Transverse colon (tissue), 4 donors: ENCODE results near the gene GPX4. TPM values are rescaled to one million over a fixed set of nuclear protein-coding genes. Genes with fewer than 3 reads are reported as not detected.
A peak's percentile ranks its signal among the peaks of the same experiment; 100 is the strongest.

Source experiments
- DNase-seq: peaks from one replicate; pipeline ENCODE4 v3.0.0-alpha.2; 2019
- H3K27ac ChIP-seq, 4 donors: fragments of 200-600 bp; sonication (generic); 2 replicates each; pipeline ENCODE4 v1.5.1; 2016 to 2018; ENCODE audit warnings: inconsistent platforms in 4 of 4
- H3K27me3 ChIP-seq: fragments of 200-600 bp; sonication (generic); 2 replicates; pipeline ENCODE4 v1.5.1; 2017; ENCODE audit warnings: inconsistent platforms
- H3K36me3 ChIP-seq, 4 donors: fragments of 200-600 bp; sonication (generic); 2 replicates each; pipeline ENCODE4 v1.5.1; 2017 to 2019; ENCODE audit warnings: inconsistent platforms in 4 of 4
- H3K4me1 ChIP-seq, 4 donors: fragments of 200-600 bp; sonication (generic); 2 replicates each; pipeline ENCODE4 v1.5.1; 2017 to 2020; ENCODE audit warnings: inconsistent platforms in 4 of 4
- H3K4me3 ChIP-seq, 4 donors: fragments of 200-600 bp; sonication (generic); 1 replicate in 1 of 4; 2 replicates in 3 of 4; pipeline versions ENCODE4 v1.5.1 to v1.6.1; 2017 to 2019; ENCODE audit warnings: inconsistent platforms in 4 of 4
- H3K9me3 ChIP-seq, 2 donors: fragments of 200-600 bp; sonication (generic); 2 replicates each; pipeline ENCODE4 v1.5.1; 2017 to 2019; ENCODE audit warnings: inconsistent platforms in 2 of 2
- EP300 ChIP-seq: sonication (generic); formaldehyde crosslinking; IDR thresholded peaks from one replicate; pipeline ENCODE4 v1.6.1; 2017; ENCODE audit warnings: antibody characterized with exemption, low read depth
- POLR2A ChIP-seq: fragments of 450-650 bp; IDR thresholded peaks from one replicate; pipeline ENCODE4 v1.6.1; 2016; ENCODE audit warnings: antibody characterized with exemption, mild to moderate bottlenecking, moderate library complexity
- POLR2AphosphoS5 ChIP-seq, 3 donors: sonication (generic); formaldehyde crosslinking; IDR thresholded peaks; one replicate each; pipeline ENCODE4 v1.6.1; 2016; ENCODE audit warnings: antibody characterized with exemption in 3 of 3
- WGBS, 2 donors: methylation state at CpG; one replicate each; pipeline ENCODE4 v1.1.5; 2018; ENCODE audit warnings: low coverage in 1 of 2; 5-methylcytosine and 5-hydroxymethylcytosine counted together
- in situ Hi-C, 4 donors: fragments of 200-750 bp; cut with MboI; loops; one replicate each; pipeline versions ENCODE4 v1.15.0 to v1.15.1; 2017; ENCODE audit warnings: low sequenced_read_pairs in 3 of 4, low pct_ligation_motif_present in 1 of 4, low pct_unique_long_range_greater_than_20kb in 1 of 4
- intact Hi-C: fragments of 100-400 bp; cut with DNase I; formaldehyde crosslinking; loops from one replicate; pipeline ENCODE4 v1.15.1; 2023; ENCODE audit warnings: low total_unique reads
- total RNA-seq, 4 donors: library from RNA; depleted of rRNA; stranded (reverse); fragments of >200 nt; gene quantifications; one replicate each; pipeline ENCODE4 v1.1.0, GENCODE V29; 2016
- TF ChIP-seq, protein P1 (sequence below), 5 experiments: fragments of 200-600 bp in 3 of 5; fragments of 450-650 bp in 2 of 5; sonication (generic) in 3 of 5; IDR thresholded peaks; 1 replicate in 2 of 5; 2 replicates in 3 of 5; pipeline ENCODE4 v1.5.1; 2016 to 2017; ENCODE audit warnings: antibody characterized with exemption in 5 of 5, inconsistent platforms in 3 of 5, mild to moderate bottlenecking in 2 of 5, moderate library complexity in 1 of 5

Gene GPX4
- total RNA-seq, 4 donors from 2014 or later, result 115 to 426 (median 261) TPM

DNA sequence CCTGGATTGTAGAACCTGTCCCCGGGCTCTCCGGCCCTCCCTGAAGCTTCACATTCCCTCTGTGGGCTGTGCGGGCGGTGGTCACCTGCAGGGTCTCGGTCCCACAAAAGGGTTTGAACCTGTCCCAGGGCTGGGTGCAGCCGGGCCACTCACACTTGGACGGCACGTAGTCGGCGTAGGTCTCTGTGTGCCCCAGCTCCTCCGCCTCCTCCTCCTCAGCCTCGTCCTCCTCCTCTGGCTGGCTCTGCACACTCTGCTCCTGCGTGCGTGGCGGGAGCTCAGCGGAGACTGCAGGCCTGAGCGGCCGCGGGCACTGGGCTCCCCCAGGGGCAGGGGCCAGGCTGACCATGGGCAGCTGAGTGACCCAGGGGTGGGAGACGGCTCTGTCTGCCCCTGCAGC, 19.6 kb downstream of the GPX4 start:
- no peak for DNase-seq
- WGBS, 2 donors, result 90% methylated on average over 19 of the region's 20 CpGs; no CpG with 5 or more reads in 1 of the 2 donors
- peaks cover 0 to 55% (median 19%) of the 10 kb centered on the region in 4 donors for H3K36me3 ChIP-seq
- TF ChIP-seq POLR2AphosphoS5 (IDR thresholded peaks at IDR 0.05), result no peak
- TF ChIP-seq, protein P1, sequence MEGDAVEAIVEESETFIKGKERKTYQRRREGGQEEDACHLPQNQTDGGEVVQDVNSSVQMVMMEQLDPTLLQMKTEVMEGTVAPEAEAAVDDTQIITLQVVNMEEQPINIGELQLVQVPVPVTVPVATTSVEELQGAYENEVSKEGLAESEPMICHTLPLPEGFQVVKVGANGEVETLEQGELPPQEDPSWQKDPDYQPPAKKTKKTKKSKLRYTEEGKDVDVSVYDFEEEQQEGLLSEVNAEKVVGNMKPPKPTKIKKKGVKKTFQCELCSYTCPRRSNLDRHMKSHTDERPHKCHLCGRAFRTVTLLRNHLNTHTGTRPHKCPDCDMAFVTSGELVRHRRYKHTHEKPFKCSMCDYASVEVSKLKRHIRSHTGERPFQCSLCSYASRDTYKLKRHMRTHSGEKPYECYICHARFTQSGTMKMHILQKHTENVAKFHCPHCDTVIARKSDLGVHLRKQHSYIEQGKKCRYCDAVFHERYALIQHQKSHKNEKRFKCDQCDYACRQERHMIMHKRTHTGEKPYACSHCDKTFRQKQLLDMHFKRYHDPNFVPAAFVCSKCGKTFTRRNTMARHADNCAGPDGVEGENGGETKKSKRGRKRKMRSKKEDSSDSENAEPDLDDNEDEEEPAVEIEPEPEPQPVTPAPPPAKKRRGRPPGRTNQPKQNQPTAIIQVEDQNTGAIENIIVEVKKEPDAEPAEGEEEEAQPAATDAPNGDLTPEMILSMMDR (IDR thresholded peaks at IDR 0.05), result no peak
- no peak for TF ChIP-seq POLR2A
- no peak for TF ChIP-seq EP300
- peak overlapping the region in 1 of 4 donors; percentile 8 for H3K27ac ChIP-seq
- intact Hi-C loops, result no loop called here
- H3K4me3 ChIP-seq, result no peak overlapping the region
- H3K27me3 ChIP-seq, result no peaks in the 10 kb centered on the region
- in situ Hi-C loops, result no loop called here
- no peaks in the 10 kb centered on the region for H3K9me3 ChIP-seq
- H3K4me1 ChIP-seq, result peaks cover 0 to 11% (median 6%) of the 10 kb centered on the region in 4 donors

DNA sequence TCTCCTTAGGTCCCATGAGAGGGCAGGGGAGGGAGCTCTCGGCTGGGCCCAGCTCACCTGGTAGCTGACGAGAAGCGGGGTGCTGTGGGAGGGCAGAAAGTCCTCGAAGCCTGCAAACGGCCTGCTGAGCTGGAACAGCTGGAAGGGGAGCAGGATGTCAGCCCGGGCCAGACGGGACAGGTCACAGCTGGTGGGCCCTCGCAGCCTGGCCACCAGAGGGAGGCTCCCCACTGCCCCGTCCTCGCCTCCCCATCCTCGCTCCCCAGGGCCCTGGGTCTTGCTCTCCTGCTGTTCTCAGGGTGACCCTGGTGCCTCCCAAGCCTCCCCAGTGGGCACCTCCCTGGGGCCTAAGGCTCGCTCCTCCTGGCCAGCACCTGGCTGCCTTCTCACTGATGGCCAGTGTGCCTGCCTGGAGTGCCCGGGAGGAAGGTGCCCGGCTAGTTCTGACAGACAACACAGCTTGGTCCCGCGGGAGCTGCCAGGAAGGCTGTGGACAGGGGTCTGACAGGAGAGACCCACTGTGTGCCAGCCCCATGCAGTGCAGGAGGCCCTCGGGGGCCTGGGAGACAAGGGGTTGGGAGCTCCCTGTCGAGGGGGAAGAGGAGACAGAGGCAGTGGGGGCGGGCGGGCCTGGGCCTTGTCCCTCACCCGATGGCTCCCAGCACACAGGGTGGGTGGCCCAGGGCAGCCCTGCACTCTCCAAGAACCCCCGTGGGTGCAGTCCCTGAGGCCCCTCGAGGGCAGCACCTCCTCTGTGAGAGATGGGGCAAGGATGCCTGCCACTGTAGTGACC, 20.3 kb downstream of the GPX4 start:
- no peak for TF ChIP-seq POLR2AphosphoS5 (IDR thresholded peaks at IDR 0.05)
- TF ChIP-seq EP300, result no peak
- TF ChIP-seq POLR2A, result no peak
- TF ChIP-seq, protein P1 (IDR thresholded peaks at IDR 0.05), result no peak
- in situ Hi-C loops, result no loop called here
- Histone ChIP-seq H3K27ac (peak overlapping the region in 1 of 4 donors; percentile 8), H3K4me3 (no peak overlapping the region), H3K27me3 (no peaks in the 10 kb centered on the region), H3K9me3 (no peaks in the 10 kb centered on the region), H3K36me3 (peaks cover 0 to 55% (median 19%) of the 10 kb centered on the region in 4 donors), H3K4me1 (peaks cover 0 to 17% (median 6%) of the 10 kb centered on the region in 4 donors)
- WGBS, 2 donors, result 90% methylated on average over 18 of the region's 23 CpGs; no CpG with 5 or more reads in 1 of the 2 donors
- no peak for DNase-seq
- intact Hi-C loops, result no loop called here

DNA sequence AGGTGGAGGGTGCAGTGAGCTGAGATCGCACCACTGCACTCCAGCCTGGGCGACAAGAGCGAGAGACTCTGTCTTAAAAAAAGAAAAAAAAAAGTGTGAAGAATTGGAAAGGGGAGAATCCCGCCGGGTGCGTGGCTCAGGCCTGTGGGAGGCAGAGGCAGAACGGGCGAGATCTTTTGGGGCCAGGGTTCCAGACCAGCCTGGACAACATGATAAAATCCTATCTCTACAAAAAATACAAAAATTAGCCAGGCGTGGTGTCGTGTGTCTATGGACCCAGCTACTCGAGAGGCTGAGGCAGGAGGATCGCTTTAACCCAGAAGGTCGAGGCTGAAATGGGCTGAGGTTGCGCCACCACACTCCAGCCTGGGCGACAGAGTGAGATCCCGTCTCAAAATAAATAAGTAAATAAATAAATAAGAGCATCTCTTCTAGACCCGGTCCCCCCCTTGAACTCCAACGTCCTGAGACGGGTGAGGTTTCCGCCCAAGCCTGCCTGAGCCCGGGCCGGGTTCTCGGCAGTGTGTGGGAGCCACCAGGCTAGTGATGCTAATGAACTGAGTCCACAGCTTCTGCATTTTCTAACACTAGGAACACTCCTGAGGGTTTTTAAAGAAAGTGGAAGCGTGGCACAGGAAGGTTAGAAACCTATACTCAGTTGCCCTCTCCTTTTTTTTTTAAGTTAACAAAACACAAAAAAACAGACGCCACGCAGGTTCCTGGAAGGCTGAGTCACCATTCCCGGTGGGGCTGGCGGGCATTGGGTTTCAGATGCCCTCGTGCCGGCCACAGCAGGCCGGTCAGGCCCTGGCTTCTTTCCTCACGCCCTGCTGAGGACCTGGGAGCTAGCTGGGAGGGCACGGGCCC, 22.0 kb downstream of the GPX4 start:
- Histone ChIP-seq H3K27ac (no peak overlapping the region), H3K9me3 (no peaks in the 10 kb centered on the region), H3K4me1 (peaks cover 9 to 35% (median 15%) of the 10 kb centered on the region in 4 donors), H3K36me3 (peaks cover 0 to 41% (median 11%) of the 10 kb centered on the region in 4 donors), H3K27me3 (no peaks in the 10 kb centered on the region), H3K4me3 (no peak overlapping the region)
- in situ Hi-C loops, result no loop called here
- WGBS, 2 donors, result 89 to 95% methylated on average over 22 to 33 of the region's 33 CpGs
- no peak for TF ChIP-seq POLR2A
- TF ChIP-seq, protein P1 (IDR thresholded peaks at IDR 0.05), result no peak
- TF ChIP-seq EP300, result no peak
- TF ChIP-seq POLR2AphosphoS5 (IDR thresholded peaks at IDR 0.05), result no peak
- no peak for DNase-seq
- intact Hi-C loops, result no loop called here
